Choroid plexus epithelial cell (primary cell): Measurements from ENCODE around the gene ADAMTS4.

Experiments used
- DNase-seq: peaks from one replicate; pipeline ENCODE4 v3.0.0-alpha.2; 2010; ENCODE audit warnings: low read depth
- H3K4me3 ChIP-seq: 2 replicates; pipeline ENCODE4 v1.5.1; 2011; ENCODE audit warnings: low read depth, mild to moderate bottlenecking, control low read depth, low read length, moderate library complexity
- CTCF ChIP-seq: conservative IDR thresholded peaks from 2 replicates; pipeline ENCODE4 v1.5.1; 2011; ENCODE audit warnings: low read depth, mild to moderate bottlenecking, control low read depth, inconsistent platforms, low read length, moderate library complexity

The ADAMTS4 gene

GRCh38 chr1:161233102-161233501, 34.2 kb upstream of the ADAMTS4 start:
- no peak for TF ChIP-seq CTCF
- DNase-seq, result no peak
- H3K4me3 ChIP-seq, result no peak overlapping the region

- no peak for TF ChIP-seq CTCF
- no peak for DNase-seq
- no peak overlapping the region for H3K4me3 ChIP-seq
Observed at GRCh38 chr1:161230762-161231161, 31.9 kb upstream of the ADAMTS4 start.

- no peak overlapping the region for H3K4me3 ChIP-seq
- DNase-seq, result peak; percentile 25
- peak; percentile 25 for TF ChIP-seq CTCF
Observed at GRCh38 chr1:161229896-161230295, 31.0 kb upstream of the ADAMTS4 start.

GRCh38 chr1:161228032-161228431, 29.2 kb upstream of the ADAMTS4 start:
- H3K4me3 ChIP-seq, result no peak overlapping the region
- no peak for DNase-seq
- no peak for TF ChIP-seq CTCF

- peak; percentile 86 for DNase-seq
- peak; percentile 84 for TF ChIP-seq CTCF
- peak overlapping the region; percentile 51 for H3K4me3 ChIP-seq
Observed at GRCh38 chr1:161227196-161227871, 28.5 kb upstream of the ADAMTS4 start.

GRCh38 chr1:161226759-161227158, 27.9 kb upstream of the ADAMTS4 start:
- H3K4me3 ChIP-seq, result peak overlapping the region; percentile 94
- no peak for TF ChIP-seq CTCF
- DNase-seq, result no peak

GRCh38 chr1:161226320-161226711, 27.5 kb upstream of the ADAMTS4 start:
- H3K4me3 ChIP-seq, result peak overlapping the region; percentile 94
- TF ChIP-seq CTCF, result no peak
- no peak for DNase-seq
